Stimulated activated CD8-positive, alpha-beta memory T cell treated with anti-CD3 and anti-CD28 coated beads, Interleukin-7, amount 100 ng/mL, for 24 hours (primary cell): ENCODE data around the gene FABP6.

Source experiments
- DNase-seq: peaks from one replicate; pipeline ENCODE4 v3.0.0-alpha.2; 2020; ENCODE audit warnings: low read depth

Gene FABP6

DNA sequence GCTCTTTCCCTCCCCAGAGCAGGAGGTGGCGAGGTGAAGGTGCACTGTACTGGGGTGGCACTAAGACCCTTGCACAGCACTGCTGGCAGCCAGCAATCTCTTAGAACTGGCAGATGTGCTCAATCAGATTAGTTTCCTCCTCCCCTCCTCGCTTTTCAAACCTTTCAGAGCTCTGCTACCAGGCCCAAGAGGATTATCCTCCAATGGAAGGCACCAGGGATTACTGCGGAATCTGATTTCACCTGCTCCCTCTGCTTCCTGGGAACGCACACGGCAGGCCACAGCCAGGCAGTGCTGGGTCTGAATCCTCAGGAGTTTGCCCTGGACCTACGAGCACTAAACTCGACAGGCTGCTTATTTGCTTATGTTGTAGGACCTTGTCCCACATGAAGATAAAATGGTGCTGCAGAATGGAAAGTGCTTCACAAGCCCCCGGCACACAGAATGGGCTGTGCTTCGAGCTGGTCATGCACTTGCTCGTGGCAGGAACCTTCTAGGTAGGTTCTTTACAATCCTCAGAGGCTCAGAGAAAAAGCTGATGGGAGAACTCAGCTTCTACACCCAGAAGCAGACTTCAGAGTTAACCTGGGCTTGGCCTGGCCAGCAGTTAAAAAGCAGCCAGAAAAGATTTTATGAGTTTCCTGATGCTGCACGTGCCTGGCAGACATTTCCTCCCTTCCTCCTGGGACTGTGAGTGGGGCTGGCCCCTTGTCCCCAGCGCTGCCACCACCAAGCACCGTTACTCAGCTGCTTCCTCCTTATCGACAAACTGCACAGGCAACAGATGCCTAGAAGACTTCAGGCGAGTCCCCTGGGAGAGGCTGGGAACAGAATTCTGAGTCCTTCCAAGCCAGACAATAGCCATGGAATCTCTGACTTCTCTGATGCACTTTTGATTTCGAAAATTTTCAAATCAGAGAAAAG is 33.1 kb downstream of the FABP6 start:
- DNase-seq = no peak

- DNase-seq = no peak
Observed at GRCh38 chr5:160263326-160263855, 34.1 kb downstream of the FABP6 start.

- DNase-seq = no peak
Observed at GRCh38 chr5:160266044-160266443, 36.7 kb downstream of the FABP6 start.

- DNase-seq = no peak
Observed at GRCh38 chr5:160266752-160267345, 37.5 kb downstream of the FABP6 start.

- no peak for DNase-seq
Observed at GRCh38 chr5:160268121-160268520, 38.8 kb downstream of the FABP6 start.

DNA sequence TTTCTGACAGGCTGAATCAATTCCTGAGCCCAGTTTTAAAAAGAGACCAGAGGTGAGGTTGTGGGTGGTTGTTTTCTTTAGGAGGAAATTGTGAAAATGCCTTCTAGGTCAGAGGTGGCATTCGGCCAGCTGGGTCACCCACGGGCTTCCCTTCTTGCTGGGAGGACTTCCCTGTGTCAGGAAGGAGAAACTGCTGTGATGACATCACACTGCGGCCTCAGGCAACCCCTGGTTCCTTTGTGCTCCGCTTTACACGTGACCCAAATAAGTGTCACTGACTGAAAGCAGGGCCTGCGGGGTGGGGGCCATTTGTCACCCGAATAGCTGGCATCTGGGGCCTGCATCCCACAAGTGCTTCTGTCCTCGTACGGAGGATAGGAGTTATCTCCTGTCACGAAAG is 39.7 kb downstream of the FABP6 start:
- DNase-seq = no peak

DNA sequence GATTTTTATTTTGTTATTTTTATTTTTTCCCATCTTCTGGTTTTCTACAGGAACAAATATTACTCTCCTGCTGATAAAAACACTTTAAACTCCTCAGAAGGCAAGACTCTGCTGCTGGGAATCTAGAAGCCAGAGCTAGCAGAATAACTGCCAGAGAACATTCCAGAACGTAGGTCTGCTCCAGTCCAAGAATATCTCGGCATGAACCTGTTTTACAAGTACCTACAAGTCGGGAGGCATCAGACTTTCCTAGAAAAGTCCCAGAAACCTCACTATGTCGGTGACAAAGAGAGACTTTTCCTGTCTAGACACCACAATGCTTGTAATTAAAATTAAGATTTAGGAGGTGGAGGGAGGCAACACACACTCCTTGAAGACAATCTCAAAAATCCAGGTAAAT is 41.4 kb downstream of the FABP6 start:
- no peak for DNase-seq

- no peak for DNase-seq
Observed at GRCh38 chr5:160271396-160271795, 42.1 kb downstream of the FABP6 start.

- DNase-seq = no peak
Observed at GRCh38 chr5:160271836-160272235, 42.5 kb downstream of the FABP6 start.

DNA sequence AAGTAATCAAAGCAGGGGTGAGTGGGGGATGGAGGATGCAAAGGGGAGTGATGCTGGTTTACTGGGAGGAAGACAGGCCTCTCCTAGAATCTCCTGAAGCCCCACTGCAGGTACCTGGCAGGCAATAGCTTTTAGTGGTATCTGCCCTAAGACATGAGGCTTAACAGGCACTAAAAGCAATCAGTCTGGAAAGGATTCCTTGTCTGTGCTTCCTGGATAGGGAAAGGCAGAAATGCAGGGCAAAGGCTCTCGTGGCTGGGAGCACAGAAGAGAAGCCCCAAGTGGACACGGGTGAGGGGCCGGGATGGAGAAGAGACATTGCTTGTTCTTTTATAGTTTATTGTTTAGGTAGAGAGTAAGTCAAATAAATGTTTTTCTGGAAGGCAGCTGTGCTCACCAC is 43.0 kb downstream of the FABP6 start:
- DNase-seq = no peak

- DNase-seq = no peak
Observed at GRCh38 chr5:160272889-160273288, 43.6 kb downstream of the FABP6 start.

DNA sequence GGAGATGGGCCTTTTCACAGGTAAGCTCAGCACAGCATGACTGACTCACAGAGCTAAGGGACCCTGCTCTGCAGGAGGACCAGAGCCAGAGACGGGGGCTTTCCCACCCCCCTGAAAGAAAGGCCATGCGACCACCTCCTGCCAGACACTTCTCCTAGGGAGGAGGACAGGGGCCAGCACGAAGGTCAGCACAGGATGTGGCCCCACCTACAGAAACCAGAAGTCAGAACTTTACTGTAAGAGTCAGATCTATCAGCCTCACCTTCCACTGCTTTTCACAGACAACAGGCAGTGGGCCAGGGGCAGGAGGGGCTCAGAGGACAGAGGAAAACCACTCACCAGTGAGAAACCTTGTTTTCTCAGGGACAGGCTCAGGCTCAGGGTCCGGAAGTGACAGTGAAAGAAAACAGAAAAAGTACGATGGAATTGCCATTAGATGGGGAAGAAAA is 45.2 kb downstream of the FABP6 start:
- no peak for DNase-seq

GRCh38 chr5:160278343-160278742 is 49.0 kb downstream of the FABP6 start:
- DNase-seq = no peak

- no peak for DNase-seq
Observed at GRCh38 chr5:160280384-160281095, 51.2 kb downstream of the FABP6 start.

DNA sequence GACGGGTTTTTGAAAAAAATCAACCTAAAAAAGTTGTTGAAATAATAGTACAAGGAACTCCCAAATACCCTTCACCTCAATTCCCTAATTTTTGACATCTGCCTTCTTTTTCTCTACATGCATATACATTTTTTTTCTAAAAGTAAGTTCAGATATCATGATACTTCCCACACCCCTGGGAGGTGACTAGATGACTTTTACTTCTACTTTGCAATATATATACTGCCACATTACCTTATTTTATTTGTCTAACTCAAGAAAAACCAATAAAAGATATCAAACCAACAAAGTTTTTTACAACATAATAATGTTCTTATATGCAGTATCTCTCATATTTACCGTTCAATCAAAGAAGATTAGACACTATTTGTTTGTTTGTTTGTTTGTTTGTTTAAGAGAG is 52.0 kb downstream of the FABP6 start:
- DNase-seq = no peak

DNA sequence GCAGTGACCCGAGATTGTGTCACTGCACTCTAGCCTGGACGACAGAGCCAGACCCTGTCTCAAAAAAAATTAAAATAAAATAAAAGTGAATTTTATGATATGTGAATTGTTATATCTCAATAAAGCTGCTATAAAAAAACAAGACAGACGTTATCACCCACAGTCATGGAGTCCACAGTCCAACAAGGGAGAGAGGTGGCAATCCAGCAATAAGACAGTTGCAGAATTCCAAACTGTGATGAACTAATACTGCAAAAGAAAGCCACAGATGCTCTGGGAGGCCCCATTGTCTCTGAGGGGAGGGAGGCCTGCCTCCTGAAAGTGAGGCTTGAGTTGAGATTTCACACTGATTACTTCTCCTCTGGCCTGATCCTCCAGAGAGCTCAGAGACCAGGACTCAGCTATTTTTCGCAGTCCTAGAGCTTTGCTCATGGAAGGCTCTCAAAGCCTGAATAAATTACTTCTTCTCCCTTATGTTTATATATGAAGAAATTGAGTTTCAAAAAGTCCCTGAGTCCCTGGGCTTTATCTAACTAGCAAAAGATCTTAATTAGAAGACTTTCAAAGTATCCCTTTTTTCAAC is 55.1 kb downstream of the FABP6 start:
- DNase-seq = no peak

DNA sequence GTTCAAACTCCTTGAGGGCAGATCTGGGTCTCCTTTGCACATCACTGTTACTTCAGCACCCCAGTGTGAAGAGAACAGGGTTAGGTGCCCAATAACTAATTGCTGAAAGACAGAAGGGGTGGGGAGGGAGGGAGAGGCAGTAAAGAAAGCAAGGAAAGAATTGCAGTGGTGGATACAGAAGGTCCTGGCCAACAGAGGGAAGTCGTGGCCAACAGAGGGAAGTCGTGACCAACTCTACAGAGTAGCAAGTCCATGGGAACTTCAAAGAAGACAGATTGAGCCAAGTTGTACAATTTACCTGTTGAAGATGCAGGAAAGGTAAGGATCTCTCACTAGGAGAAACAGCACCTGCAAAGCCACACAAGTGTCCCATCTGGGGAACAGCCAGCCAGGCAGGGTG is 56.0 kb downstream of the FABP6 start:
- DNase-seq = no peak

GRCh38 chr5:160286947-160287346 is 57.6 kb downstream of the FABP6 start:
- DNase-seq = no peak

GRCh38 chr5:160287378-160288051 is 58.2 kb downstream of the FABP6 start:
- no peak for DNase-seq
